Epidermal melanocyte (primary cell): ENCODE data around the gene AIRE.
A peak's percentile ranks its signal among the peaks of the same experiment; 100 is the strongest.
"Not testable (repeated sequence)": the region's sequence is repeated elsewhere in the genome, so short reads cannot be mapped to it uniquely, and the experiment has no call there.

Source experiments
- DNase-seq: peaks from one replicate; pipeline ENCODE4 v3.0.0; 2011; ENCODE audit warnings: low spot score; ENCODE audit not compliant: insufficient read length

Gene AIRE

DNA sequence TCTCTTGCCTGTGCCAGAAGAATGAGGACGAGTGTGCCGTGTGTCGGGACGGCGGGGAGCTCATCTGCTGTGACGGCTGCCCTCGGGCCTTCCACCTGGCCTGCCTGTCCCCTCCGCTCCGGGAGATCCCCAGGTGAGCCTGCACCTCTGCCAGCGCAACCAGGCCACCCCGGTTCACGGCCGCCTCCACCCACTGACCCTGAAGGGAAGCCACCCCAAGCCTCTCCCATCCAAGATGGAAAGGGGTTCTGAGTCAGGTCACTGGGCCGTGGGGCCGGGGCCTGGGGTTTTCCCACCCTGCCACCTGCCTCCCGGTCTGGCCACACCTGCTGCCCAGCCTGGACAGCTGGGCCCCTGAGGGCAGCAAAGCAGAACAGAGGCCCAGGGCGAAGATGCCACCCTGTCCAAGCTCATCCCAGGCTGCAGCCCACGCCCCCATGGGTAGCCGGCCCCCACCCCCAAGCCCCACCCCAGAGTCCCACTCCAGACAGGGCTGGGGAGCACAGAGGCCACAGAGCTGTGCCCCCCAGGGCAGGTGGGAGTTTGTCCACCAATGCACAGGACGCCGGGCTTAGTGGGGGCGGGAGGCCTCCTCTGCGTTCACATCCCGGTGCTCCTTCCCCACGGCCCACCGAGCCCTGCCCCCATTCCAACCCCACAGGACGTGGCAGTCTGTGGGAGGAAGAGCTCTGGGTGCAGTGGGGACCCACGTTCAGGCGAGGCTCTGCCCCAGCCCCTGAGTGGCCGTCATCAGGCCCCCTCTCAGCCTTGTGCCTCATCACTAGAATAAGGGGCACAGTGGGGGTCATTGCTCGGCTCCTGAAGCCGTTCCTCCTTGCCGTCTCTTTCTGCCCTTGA is 5.6 kb downstream of the AIRE start:
- no peak for DNase-seq

DNA sequence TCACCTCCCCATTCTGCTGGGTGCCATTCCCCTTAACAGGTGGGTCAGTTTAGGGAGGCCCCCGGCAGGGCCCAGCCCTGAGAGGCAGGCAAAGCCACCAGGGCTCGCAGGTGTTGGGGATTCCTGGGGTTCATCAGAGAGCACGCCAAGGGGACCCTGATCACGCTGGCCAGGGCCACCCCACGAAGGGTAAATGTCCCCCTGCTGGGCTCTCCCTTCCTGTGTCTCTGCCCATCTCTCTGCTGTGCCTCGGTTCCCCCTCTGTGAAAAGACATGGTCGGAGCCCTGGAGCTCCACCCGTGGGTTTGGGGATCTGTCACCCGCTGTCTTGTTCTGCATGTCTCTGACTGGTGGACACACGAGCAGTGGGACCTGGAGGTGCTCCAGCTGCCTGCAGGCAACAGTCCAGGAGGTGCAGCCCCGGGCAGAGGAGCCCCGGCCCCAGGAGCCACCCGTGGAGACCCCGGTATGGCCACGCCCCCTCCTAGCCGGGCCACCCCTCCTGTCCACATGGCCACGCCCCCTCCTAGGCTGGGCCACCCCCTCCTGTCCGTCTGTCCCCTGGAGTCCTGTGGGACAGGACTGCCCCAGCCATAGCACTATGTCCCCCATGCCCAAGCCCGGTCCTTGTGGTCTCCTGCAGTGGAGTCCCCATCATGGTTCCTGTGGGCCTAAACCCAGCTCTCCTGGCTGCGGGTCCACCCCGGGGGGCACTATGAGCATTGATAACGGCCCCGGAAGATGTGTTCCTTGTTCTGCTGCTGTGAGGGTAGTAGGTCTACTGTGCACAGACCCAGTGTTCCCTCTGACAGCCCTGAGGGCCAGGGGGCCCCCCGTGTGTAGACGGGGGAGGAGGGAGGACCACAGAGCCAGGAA is 6.5 kb downstream of the AIRE start:
- DNase-seq, result no peak

- no peak for DNase-seq
These were observed 7.1 kb downstream of the AIRE start for GRCh38 chr21:44292812-44293195.

GRCh38 chr21:44293551-44294231 is 8.0 kb downstream of the AIRE start:
- DNase-seq, result no peak

DNA sequence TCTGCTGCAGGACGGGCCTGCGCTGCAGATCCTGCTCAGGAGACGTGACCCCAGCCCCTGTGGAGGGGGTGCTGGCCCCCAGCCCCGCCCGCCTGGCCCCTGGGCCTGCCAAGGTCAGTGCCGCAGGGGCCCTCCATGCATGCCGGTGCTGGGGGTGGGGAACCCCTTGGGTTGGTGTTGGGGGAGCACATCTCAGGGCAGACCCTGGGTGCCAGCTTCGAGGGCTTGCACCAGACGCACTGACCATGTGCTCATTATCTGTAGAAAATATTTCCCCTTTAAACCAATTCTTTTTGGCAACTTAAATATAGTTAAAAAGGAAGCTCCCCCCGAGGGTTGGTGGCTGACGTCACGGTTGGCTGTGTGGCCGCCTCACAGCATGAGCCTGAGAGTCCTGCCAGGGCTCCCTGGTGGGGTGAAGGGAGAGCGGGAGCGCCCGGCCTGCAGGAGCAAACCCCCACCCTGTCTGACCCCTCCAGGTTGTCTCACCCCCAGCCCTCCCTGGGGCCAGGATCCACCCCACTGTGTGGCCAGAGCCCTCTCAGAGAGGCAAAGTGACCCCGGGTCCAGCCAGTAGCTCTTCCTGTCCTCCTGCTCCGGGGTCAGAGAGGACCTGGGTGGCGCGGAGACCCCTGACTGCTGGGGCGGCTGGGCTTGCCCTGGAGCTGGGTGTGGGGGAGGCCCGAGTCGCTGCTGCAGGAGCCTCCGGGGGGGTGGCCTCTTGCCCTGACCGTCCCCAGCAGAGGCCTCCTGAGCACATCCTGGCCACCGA is 8.9 kb downstream of the AIRE start:
- DNase-seq, result no peak

GRCh38 chr21:44295163-44295573 is 9.5 kb downstream of the AIRE start:
- no peak for DNase-seq

- DNase-seq, result no peak
These were observed 10.0 kb downstream of the AIRE start for GRCh38 chr21:44295646-44296045.

DNA sequence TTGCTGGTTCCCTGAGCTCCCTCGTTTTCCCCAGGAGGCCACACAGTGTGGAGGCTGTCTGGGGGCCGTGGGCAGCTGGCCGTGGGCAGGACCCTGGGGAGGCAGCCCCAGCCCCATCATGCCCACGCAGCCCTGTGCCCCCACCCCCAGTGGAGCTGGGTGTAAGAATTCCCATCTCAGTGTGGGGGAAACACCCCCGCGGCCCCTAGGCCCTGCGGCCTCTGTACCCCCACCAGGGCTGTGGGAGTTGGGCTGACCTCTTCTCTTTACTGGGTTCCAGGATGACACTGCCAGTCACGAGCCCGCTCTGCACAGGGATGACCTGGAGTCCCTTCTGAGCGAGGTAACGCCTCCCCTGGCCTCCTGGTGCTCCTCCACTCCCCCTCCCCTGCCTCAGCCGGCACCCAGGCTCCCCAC is 10.4 kb downstream of the AIRE start:
- no peak for DNase-seq

- no peak for DNase-seq
These were observed 11.2 kb downstream of the AIRE start for GRCh38 chr21:44296916-44297315.

- DNase-seq, result peak; percentile 99
These were observed 12.0 kb downstream of the AIRE start for GRCh38 chr21:44297525-44298290.

GRCh38 chr21:44298301-44298700 is 12.6 kb downstream of the AIRE start:
- no peak for DNase-seq

DNA sequence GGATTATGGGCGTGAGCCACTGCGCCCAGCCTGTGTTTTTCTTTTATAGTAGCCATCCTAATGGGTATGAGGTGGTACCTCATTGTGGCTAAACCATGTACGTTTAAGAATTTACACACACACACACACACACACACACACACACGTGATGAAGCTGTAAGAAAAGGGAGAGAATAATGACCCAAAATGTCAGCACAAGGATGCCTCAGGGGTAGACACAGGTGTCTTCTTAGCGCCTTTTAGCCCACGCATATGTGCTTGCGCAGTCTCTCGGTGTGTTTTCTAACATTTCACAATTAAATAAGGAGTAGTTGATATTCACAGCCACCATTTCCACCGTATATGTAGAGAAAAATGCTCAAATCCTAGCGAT is 13.4 kb downstream of the AIRE start:
- no peak for DNase-seq

DNA sequence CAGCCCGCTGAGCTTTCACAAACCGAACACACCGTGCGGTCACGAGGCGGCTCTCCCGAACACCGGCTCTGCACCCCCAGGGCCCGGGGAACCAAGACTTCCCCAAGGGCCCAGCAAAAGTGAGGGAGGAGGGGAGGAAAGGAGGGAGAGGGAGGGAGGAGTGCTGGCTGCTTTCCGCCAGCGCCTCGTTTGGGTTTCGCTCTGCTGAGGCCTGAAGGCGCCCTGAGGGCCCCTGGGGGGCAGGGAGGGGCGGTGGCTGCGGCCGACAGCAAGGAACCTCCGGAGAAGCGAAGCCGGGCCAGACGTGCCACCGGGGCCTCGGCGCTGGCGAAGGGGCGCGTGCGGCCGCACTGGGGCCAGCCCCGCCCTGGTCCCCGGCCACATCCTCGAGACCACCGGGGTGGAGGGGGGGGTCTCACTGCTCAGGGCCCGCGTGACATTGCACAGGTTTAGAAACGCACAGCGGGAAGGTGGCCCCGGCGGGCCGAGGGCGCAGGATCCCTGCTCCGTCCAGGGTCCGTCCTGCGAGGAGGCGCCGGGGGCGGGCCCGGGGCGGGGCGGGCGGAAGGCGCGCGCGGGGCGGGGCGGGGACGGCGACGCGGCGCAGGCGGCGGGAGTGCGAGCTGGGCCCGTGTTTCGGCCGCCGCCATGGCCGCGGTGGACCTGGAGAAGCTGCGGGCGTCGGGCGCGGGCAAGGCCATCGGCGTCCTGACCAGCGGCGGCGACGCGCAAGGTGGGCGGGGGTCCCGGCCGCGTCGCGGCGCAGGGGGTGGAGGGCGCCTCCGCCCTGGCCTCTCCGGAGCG is 14.0 kb downstream of the AIRE start, which contains the start of gene PFKL:
TSS of gene PFKL (plus strand) at position 596 of the 804 bp plus-strand sequence. CDS start at position 649, 53 bp downstream.
- peak; percentile 98 for DNase-seq

DNA sequence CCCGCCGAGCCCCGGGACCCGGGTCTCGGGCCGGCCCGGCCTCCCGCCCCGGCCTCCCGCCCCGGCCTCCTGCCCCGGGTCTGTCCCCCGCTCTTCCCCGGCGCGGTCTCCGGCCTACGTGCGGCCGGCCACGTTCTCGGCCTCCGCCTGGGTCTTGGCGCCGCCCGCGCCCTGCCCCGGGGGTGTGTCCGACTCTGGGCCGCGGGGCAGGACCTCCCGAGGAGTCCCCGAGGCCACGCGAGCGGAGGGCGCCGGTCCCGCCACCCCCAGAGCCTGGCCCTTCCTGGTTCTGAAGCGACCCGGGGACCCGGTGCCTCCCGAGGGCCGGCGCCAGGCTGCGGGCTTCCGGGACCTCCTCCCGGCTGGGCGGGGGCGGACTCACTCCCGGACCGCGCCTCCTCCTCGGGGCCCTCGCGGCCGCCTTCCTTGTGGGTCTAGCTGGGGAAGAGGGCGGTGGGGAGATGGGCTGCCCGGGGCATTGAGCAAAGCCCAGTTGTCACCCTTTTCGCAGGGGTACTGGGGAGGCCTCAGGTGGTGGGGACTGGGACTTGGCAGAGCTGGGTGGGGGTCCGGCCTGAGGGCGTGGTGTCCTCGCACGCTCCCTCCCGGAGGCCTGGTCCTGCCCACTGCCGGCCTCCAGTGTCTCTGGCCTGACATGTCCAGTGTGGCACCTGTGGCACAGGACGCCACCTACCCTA is 14.7 kb downstream of the AIRE start:
- DNase-seq, result peak; percentile 90

DNA sequence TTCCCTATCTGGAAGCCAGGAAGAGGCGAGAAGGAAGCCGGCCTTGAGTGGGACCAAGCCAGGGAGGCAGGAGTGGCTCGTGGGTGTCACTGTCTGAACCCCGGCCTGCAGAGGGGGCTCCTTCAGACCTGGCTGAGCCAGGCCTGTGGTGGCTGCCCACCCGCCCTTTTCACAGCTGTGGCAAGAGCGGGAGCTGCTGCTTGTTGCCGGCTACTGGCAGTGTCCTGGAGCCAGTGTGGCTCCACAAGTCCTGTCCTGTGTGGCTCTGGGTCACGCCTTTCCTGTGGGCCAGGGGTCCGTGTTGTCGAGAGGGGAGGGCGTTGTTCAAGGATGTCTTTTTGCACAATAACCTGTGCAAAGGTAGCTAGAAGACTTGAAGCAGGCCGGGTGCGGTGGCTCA is 15.5 kb downstream of the AIRE start:
- DNase-seq, result no peak

GRCh38 chr21:44301961-44302406 is 16.3 kb downstream of the AIRE start:
- DNase-seq, result no peak

GRCh38 chr21:44302573-44303401 is 17.1 kb downstream of the AIRE start:
- DNase-seq, result not testable (repeated sequence)

GRCh38 chr21:44303490-44303981 is 17.9 kb downstream of the AIRE start:
- DNase-seq, result no peak
